GM19239 (cell line): ENCODE data around the gene SHROOM3.
A peak's percentile ranks its signal among the peaks of the same experiment; 100 is the strongest.

Experiments used
- DNase-seq: peaks from one replicate; pipeline ENCODE4 v3.0.0; 2011; ENCODE audit warnings: low spot score; ENCODE audit not compliant: insufficient read length
- FAIRE-seq: peaks from 2 replicates; lab custom pipeline; 2011; peaks lifted over from hg19 to GRCh38; lab: Jason Lieb, UNC

SHROOM3 gene

DNA sequence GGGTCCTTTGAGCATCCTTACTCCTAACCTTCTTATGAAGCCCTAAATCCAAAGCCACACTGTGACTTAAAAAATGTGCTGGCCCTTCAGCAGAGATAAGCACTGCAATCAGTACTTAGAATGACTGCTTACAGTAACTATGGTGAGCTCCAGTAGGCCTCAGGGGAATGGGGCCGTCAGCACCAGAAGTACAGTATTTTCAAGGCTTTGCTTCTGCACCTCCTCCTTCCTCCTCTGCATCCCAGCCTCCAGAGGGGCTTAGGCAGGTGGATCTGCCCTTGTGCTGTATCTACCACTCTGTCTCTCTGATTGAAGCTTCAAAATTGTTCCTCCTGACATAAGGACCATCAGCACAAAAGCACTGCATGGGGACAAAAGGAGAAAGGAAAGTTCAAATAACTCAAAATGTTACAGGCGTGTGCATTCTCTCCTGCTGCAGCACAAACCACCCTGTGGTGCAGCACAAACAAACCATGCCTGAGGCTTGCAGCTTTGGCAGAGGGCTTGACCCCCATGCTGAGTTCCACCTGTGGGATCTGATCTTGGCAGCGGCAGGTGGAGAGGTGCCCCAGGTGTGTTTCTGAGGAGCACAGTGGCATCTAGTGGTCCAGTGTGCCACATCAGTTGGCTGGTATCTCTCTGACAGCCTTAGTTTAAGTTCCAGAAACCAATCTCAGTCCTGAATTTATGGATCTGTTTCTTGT, 298.2 kb downstream of the SHROOM3 start:
- DNase-seq (no peak), FAIRE-seq (no peak)

DNA sequence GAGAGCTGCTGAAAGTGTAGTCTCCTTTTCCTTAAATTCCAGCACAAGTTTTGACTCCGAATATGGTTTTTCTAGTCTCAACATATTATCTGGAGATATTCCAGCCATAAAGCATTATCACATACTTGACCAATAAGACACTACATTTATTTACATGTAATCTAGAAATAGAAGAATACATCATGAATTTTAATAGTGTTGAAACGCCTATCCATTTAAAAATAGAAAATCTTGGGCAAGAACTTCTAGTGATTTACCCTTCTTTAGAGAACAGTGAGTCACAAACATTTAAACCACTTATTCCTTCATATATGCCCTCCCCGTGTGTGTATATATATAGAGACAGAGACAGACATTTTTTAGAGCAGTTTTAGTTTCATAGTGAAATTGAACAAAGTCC, 301.4 kb downstream of the SHROOM3 start:
- FAIRE-seq (no peak), DNase-seq (no peak)

DNA sequence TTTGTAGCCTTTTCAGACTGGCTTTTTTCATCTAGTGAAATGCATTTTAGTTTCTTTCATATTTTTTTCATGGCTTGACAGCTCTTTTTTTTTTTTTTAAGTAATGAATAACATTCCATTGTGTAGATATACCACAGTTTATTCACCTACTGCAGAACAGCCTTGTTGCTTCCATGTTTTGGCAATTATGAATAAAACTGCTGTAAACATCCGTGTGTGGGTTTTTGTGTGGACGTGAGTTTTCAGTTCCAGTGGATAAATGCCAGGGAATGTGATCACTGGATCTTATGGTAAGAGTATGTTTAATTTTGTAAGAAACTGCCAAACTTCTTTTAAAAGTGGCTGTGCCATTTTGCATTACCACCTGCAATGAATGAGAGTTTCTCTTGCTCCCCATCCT, 302.2 kb downstream of the SHROOM3 start:
- FAIRE-seq = no peak
- DNase-seq = no peak

DNA sequence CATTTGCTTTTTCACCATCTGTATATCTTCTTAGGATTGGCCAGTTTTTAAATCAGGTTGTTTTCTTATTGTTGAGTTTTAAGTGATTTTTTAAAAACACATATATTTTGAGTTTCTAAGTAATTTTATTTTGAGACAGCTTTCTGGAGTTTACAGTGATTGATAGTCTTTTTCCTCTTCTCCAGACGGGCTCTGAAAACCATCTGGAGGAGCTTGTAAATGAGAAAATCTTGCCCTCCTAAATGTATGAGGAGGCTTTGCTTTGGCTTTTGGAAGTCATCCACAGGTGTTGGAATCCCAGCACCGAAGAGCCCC, 302.7 kb downstream of the SHROOM3 start:
- no peak for FAIRE-seq
- no peak for DNase-seq

DNA sequence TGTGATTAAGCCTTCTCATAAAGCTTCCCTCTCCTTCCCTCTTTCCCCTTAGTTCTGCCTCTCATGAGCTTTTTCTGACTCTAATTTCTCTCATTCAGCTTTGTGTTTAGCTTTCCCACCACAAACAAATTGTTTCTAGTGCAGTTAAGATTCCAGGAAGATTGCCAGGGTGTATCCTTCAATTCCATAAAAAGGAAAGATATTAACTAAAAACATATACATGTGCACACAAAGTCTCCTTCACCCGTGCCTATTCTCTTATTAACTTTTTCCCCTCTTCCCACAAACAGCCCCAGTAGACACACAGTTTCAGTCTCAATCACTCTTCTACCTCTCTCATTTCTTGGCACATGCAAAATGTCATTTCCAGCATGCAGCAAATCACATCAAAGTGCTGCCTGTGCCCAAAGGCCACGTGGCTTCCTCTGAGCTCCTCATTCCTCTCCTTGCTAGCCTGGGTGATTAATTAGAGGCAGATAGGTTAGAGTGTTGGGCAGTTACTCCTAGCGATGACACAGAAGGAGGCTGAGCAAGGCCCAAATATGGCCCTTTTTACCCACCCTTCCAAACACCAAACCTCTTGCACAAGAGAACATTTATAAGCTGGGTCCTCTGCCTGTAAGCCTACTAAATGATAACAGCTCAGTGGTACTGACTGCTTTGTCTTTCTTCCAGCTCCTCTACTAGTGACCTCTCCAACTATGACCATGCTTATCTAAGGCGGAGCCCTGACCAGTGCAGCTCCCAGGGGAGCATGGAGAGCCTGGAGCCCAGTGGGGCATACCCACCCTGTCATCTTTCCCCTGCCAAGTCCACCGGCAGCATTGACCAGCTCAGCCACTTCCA, 303.3 kb downstream of the SHROOM3 start:
- DNase-seq = no peak

DNA sequence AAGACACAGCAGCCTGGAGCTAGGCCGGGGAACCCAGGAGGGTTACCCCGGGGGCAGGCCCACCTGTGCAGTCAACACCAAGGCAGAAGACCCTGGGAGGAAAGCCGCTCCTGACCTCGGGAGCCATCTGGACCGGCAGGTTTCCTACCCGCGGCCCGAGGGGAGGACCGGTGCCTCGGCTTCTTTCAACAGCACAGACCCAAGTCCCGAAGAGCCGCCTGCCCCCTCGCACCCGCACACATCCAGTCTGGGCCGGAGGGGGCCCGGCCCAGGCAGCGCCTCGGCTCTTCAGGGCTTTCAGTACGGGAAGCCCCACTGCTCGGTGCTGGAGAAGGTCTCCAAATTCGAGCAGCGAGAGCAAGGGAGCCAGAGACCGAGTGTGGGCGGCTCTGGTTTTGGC, 305.2 kb downstream of the SHROOM3 start:
- FAIRE-seq (no peak), DNase-seq (no peak)

More for the DNA sequence above, 303.3 kb downstream of the SHROOM3 start:
- FAIRE-seq = no peak

DNA sequence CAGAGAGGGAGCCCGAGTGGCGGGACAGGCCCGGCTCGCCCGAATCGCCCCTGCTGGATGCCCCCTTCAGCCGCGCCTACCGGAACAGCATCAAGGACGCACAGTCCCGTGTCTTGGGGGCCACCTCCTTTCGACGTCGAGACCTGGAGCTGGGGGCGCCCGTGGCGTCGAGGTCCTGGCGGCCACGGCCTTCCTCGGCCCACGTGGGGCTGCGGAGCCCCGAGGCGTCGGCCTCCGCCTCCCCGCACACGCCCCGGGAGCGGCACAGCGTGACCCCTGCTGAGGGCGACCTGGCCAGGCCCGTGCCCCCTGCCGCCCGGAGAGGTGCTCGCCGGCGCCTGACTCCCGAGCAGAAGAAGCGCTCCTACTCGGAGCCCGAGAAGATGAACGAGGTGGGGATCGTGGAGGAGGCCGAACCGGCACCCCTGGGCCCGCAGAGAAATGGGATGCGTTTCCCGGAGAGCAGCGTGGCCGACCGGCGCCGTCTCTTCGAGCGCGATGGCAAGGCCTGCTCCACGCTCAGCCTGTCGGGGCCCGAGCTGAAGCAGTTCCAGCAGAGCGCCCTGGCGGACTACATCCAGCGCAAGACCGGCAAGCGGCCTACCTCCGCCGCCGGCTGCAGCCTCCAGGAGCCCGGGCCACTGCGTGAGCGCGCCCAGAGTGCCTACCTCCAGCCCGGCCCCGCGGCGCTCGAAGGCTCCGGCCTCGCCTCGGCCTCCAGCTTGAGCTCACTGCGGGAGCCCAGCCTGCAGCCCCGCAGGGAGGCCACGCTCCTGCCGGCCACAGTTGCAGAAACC, 306.0 kb downstream of the SHROOM3 start:
- DNase-seq = no peak
- FAIRE-seq = no peak

DNA sequence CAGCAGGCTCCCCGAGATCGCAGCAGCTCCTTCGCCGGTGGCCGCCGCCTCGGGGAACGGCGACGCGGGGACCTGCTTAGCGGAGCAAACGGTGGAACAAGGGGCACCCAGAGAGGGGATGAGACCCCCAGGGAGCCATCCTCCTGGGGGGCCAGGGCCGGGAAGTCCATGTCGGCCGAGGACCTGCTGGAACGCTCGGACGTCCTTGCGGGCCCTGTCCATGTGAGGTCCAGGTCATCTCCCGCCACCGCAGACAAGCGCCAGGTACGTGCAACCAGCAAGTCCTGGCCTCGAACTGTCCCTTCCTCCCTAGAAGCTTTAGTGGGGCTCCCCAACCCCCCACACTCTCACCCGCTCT, 306.6 kb downstream of the SHROOM3 start:
- no peak for FAIRE-seq
- no peak for DNase-seq

DNA sequence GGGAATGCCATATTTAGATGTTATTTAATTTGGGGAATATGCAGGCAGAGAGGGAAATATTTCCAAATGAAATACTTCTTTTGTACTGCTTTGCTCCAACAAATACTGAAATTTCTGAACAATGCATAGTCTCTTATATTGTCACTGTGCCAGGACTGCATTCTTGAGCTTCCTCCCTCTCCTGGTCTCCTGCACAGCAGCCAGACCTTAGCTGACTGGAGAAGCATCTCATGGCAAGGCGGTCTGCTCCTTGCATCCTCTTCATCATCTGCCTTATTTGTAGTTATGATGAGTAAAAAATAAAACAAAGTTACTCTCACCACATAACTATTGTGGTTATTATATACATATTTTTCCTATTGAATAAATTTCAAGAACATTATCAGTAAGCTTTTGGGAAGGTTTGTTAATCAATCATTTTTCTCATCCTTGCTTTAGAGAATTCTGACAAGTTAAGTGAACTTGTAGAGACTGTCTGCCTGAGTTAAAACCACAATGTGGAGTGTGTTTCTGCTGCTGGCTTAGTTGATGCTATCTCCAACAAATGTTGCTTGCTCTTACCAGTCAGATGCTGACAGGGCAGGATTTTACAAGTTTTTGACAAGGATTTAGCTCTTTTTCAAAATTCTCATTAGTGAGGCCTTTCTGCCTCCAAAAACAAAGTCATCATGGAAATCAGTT, 309.4 kb downstream of the SHROOM3 start:
- no peak for FAIRE-seq
- DNase-seq = no peak

DNA sequence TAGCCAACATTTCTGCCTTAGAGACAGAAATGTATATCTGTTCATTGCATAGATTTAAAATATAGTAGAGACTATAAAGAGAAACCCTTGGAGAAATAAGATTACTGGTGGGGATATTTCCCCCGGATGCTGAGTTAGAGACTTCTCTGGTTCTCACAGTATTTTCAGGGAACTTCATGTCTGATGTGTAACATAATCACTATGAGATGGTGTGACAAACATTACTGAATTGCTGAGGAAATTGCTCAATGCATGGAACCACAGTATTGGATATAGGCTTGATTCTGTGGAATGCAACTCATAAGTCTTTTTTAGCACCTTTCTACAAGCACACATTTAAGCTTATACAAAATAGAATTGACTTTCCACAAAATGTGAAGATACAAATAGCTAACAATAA, 310.2 kb downstream of the SHROOM3 start:
- FAIRE-seq (no peak), DNase-seq (no peak)

DNA sequence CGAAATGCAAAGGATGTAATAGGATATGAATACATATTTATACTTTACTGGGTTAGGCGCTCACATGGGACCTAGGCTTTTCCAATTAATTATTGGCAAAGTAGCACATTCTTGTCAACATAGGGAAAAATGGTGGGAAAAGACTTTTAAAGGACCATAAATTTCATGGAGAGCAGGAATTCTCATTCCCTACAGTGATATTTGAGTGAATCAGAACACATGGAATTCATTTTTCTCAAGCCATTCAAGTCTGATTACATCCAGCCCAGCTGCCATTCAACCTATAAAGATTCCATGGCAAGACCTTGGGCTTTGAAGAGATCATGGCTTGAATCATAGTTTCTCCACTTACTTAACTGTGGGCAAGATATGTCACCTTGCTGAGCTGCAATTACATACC, 312.5 kb downstream of the SHROOM3 start:
- DNase-seq (no peak), FAIRE-seq (peak; percentile 14)

DNA sequence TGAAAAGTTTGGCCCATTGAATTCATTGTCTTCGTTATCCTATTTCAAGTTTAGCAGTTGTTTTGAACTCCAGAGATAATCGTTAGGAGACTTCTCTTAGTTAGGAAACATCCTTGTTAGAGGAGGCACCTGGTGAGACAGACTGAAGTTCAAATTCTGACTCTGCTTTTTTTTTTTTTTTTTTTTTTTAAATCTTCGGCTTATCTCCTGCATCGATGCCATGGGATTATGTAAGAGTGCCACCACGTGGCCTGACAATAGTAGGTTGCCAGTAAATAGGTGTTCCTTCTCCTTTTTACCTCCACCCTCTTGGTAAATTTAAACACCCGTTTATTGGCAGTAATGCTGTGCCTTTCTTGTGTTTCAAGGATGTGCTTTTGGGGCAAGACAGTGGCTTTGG, 313.6 kb downstream of the SHROOM3 start:
- FAIRE-seq (no peak), DNase-seq (no peak)

DNA sequence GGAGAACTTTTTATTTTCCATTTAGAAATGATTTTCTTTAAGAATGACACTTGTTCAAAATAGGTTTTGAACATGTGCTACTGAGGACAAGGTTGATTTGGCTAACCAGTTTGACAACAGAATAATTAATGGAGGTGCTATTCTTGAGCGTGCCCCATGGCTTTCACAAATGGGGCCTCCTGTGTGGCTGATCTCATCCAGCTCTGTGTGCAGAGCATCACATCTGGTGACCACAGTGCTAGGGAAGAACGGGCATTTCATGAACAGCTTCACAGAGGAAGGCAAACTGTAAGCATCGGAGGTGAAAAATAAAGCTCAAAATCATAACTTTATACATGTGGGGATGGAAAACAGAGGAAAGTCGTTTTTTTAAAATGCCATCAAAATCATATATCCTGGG, 314.3 kb downstream of the SHROOM3 start:
- DNase-seq = no peak
- no peak for FAIRE-seq

DNA sequence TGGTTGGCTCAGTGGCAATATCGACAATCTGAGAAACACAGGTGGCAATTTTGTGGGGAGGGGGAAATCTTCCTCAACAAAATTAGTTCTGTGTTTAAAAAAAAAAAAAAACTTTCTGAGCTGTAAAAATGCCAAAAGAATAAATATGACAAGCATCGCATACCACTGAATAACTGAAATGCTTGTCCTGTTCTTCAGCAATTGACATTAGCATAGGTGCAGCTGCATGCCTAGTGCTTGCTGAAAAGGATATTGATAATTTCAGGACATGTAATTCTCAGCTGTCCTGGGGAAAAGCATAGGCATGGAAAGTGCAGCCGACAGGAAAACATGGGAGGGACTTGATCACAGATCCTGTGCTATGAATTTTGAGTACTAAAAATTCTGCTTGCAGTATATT, 315.7 kb downstream of the SHROOM3 start:
- DNase-seq = no peak
- FAIRE-seq = no peak

DNA sequence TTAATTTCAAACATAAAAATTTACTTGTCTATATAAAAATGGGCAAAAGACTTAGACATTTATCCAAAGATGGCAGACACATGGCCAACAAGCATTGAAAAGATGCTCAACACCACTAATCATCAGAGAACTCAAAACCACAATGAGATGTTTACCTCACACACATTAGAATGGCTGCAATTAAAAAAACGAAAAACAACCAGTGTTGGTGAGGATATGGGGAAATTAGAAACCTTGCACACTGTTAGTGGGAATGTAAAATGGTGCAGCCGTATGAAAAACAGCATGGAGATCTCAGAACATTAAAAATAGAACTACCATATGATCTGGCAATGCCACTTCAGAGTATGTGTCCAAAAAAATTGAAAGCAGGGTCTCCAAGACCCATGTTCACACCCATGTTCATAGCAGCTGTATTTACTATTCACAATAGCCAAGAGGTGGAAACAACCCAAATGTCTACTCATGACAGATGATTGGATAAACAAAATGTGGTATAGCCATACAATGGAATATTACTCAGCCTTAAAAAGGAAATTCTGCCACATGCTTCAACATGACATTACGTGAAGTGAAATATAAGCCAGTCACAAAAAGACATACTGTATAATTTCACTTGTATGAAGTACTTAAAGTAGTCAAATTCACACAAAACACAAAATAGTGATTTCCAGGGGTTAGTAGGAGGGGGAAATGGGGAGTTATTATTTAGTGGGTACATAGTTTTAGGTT, 316.7 kb downstream of the SHROOM3 start:
- DNase-seq = no peak
- no peak for FAIRE-seq

DNA sequence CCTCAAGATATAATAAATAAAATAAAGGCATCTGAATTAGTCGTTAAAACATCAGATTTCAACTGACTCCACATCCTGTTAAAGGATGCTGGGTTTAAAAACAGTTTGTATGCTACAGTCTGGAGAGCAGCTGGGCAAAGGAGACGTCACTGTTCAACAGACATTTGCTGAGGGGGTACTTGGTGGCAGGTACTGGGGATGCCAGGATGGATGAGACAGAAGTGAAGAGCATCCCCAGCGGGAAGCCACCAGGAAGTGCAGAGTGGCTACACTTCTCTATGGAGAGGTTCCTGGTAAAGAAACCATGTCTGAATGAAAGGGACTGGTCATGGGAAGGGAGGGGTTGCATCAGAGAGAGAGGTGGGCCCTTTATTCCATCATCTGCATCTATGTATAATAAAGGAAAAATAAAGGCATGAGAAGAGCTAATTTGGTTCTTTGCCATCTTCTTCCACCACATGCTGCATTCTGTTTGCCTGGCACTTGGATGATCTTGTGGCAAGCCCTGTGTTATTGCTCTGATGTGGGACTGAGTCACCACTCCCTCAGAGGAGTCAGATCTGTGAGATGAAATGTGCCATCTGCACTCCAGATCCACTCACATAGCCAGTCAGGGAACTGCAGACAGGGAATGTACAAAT, 318.0 kb downstream of the SHROOM3 start:
- no peak for FAIRE-seq
- DNase-seq = no peak

DNA sequence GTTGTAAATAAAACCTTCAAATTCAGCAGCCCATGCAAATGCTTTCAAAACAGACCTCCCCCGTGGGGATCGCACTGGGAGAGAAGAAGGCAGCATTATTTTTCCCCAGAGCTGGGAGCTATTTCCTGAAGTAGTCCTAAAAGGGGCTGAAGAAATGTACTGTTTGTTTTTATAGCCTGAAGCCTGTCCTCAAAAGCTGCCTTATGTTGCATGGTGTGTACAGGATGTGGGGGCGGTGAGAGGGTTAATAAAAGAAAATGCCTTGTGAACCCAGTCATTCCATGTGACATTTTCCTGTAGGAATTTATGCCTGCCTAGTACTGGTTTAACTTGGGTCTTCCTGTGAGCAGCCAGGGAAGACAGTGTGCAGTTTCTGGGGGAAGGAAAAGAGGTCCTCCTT, 318.8 kb downstream of the SHROOM3 start:
- DNase-seq (no peak), FAIRE-seq (no peak)

DNA sequence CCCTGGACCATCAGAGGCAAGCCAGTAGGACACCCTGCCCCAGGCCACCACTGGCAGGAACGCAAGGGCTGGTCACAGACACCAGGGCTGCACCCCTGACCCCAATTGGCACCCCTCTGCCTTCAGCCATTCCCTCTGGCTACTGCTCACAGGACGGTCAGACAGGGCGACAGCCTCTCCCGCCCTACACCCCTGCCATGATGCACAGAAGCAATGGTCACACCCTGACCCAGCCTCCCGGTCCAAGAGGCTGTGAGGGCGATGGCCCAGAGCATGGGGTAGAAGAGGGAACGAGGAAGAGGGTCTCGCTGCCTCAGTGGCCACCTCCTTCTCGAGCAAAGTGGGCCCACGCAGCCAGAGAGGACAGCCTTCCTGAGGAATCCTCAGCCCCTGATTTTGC, 319.4 kb downstream of the SHROOM3 start:
- DNase-seq (no peak), FAIRE-seq (no peak)

DNA sequence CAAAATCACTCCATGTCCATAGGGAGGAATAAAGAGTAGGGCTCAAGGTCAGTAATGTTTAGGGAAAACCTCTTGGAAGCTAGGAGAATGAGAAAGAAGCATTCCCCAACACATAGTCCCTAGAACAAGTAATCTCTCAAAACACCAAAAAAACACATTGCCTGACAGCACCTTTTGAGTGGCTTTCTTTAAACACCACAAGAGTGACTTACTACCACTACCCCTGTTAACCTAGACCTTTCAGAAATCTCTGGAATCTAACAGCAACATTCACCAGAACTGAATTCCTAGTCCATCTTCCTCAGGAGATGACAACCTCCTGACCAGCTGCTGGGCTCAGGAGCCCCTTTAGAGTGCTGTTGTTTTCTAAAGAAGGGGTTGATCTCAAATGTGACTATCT, 320.7 kb downstream of the SHROOM3 start:
- no peak for DNase-seq
- FAIRE-seq = no peak

DNA sequence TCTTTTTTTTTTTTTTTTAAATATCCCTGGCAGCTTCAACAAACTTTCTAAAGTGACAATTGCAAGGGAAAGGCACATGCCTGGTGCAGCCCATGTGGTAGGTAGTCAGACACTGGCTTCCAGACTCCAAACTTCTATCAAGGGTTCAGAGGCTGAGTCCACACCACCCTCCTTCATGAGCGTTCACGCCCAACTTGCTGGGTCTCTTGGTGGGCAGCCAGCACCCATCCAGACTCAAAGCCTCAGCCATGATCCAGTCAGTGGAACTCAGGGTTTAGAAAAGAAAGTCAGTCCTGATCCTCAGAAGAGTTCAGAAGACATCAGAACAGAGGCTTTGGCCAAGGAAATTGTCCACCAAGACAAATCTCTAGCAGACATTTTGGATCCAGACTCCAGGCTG, 321.4 kb downstream of the SHROOM3 start:
- FAIRE-seq (no peak), DNase-seq (no peak)
